NCI-H510A treated with DMSO at 0.1 percent for 48 hours (cell line): Measurements from ENCODE around the gene CAPG.

Experiments used
- DNase-seq: peaks from one replicate; lab custom pipeline; 2025; lab: John Stamatoyannopoulos, UW

The CAPG gene

DNA sequence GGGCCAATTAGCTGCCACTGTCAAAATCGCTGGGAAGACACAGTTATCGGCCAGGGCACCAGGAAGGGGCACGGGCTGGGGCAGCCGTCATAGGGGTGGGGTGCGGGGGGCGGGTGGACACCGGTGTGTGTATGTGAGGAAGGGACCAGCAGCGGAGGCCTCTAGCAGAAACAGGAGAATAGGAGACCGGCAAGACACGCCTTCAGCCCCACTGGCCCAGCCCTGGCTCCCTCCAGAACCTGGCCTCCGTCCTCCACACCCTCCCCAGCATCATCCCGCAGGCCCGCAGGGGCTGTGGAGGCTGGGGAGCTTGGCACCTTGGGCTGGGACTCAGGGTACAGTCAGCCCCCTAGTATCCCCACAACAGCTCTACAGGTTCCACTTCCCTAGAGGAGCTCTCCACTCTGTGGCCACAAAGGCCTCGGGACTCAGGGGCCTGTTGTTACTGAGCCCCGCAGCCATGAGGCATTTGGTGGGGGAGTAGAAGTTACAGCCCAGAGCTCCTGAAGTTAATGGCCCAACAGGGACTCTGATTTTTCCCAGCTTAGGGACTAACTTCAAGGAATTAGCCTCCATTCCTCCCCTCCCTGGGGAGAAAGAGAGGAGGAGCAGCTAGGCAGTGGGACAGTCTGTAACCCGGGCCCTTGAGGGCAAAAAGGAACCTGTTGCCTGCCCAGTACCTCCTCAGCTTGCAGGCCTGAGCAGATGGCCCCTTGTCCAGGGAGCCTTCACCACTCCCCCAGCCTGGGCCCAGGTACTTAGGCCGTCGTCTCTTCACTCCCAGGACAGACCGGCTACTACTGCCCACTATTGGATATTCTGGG, 28.2 kb upstream of the CAPG start:
- DNase-seq = peak; percentile 68

DNA sequence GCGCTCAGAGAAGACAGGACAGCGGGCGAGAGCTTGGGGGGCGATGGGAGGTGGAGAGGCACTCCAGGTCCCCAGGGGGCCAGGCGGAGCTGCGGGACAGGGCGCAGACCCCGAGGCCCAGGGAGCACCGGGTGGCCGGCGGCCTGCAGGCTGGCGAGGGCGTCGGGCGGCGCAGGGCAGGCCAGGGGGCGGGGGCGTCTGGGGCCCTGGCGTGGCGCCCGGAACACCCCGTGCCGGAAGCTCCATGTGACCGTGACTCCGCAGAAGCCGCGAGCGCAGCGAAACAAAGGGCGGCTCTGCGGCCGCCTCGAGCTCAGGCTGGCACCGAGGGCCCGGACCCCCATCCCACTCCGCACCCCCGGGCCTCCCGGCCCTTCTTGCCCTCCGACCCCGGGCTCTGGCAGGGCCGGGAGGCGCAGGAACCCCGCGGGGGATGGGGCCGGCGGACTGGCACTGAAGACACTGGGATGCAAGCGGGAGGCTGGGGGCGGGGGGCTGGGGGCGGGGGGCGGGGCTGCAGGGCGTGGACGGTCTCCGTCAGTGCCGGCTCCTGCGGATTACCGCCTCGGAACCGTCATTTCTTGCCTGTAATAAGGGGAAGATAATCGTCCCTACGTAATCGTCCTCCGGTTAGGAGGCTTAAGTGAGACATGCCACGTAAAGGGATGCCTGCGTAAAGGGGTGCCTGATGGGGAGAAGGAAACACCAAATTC, 27.5 kb upstream of the CAPG start:
- DNase-seq = peak; percentile 72

- DNase-seq = peak; percentile 28
These were observed 26.8 kb upstream of the CAPG start for GRCh38 chr2:85436836-85437487.

DNA sequence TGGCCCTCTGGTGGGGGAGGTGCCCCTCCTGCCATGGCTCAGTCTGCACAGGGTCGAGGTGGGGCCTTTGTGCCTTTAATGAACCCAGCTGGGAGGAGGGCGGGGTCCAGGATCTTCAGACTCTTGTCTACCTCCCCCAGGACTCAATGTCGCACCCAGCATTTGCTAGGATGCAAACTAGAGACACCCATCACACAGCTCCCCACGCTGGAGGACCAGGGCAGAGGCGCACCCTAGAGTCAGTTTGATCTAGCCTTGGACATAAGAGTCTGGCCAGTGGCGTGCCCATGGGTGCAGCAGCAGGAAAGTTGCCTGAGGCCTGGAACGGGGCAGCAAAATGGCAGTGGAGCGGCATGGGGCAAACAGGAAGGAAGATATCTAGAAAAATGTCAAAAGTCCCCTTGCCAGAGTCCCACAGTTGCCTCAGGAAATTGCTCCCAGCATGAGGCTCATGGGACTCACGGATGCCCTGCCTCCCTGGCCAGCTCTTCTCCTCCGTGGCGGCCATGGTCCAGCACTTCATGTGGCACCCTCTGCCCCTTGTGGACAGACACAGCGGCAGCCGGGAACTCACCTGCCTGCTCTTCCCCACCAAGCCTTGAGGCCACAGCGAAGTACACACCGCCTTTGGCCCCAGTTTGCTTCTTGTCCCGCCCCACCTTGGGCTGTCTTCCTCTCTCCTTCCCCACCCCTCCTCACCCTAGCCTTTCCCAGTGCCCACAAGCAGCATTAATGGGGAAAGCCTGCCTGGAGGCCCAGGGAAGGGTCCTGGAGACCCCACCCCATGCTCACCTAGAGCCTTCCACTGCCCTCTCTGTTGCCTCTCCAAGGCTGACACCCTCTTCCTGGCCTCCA, 26.0 kb upstream of the CAPG start:
- DNase-seq = no peak

GRCh38 chr2:85435220-85435958, 25.2 kb upstream of the CAPG start:
- DNase-seq = peak; percentile 27

- DNase-seq = no peak
These were observed 24.5 kb upstream of the CAPG start for GRCh38 chr2:85434696-85435095.

DNA sequence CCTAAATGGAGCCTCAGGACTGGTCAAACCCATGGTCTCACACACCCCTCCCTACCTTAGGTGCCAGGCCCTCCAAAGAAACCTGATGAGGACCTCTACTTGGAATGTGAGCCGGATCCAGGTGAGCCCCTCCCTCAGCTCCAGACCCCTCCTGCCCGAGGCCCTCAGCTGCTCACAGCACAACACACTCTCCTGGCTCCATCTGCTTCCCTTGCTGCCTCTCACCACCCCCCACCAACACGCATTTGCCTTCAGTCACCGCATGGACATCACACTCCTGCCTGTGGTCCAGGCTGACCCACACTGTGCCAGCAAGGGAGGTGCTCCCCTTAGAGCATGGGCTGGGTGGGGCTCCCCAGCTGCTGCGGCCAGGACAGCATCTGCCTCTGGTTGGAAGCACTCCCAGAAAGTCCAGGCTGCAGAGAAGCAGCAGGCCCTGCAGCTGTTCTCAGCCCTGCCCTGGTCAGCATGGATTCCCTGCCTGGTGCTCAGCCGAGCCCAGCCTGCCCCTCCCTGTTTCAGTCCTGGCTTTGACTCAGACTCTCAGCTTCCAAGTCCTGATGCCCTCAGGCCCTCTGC, 23.4 kb upstream of the CAPG start:
- peak; percentile 46 for DNase-seq

DNA sequence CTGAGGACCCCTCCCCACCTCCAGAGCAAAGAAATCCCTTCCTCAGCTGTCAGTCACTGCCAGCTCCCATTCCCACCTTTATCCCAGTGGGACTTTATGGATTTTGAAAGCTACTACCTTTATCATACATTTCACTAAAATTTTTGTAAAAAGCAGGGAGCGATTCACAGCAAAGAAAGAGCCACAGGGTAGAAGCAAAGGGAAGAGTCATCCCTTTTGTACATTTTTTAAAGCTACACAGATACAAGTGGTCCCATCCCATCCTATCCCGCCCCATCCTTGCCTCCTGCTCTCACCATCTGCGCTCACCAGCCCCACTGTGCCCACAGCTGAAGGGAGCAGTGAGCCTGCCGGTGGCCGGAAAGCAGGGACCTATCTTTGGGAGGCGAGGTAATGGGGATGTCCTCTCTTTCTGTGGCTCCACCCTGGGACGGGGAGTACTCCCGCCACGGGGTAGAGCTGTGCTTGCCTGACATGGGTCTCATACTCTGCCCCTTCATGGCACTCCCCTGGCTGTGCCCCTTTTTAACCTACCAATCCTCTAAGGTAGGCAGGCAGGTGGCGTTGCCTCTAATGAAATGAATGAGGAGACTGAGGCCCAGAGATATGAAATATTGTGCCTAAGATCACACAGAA, 21.5 kb upstream of the CAPG start:
- no peak for DNase-seq

- peak; percentile 35 for DNase-seq
These were observed 20.8 kb upstream of the CAPG start for GRCh38 chr2:85430752-85431569.

- DNase-seq = no peak
These were observed 19.7 kb upstream of the CAPG start for GRCh38 chr2:85429924-85430289.

- DNase-seq = no peak
These were observed 19.2 kb upstream of the CAPG start for GRCh38 chr2:85429213-85429923.

GRCh38 chr2:85428343-85428881, 18.2 kb upstream of the CAPG start:
- no peak for DNase-seq

DNA sequence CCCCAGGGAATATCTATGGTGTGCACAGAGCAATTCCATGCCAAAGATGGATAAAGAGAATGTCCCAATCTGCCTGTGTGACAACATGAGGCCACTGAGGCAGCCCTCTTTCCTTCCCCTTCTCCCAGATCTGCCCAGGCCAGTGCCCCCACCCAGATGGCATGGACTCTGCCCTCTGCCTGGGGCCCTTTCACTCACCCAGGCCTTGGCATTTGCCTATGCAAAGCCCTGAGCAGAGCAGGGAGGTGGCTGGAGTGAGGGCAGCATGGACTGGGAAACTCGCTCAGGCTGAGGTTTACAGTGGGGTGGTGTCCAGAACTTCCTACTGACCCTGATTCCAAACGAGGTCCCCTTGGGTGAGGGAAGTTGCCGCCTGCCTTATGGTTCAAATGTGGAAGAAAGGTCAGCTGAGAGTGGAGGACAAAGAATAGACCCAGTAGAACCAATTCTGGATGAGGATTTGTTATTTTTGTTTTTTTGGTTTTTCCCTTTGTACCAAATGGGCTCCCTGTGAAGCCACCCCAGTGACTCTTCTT, 17.2 kb upstream of the CAPG start:
- DNase-seq = no peak

DNA sequence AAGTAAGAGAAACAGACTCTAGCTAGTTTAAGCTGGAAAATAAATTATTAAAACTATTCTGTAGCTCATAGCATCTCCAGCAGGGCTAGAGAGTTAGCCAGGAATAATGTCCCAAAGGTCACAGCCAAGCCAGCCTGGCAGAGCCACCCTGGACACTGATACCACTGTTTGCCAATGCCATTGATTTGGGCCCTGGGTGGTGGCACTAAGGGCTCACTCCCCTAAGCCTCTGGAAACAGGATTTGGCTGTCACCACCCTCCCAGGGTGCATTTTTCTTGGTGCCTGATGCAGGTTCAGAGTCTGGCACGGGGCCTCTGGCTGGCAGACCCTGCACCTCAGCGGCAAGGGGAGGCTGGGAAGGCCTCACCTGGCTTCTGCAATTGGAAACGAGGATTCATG, 15.4 kb upstream of the CAPG start:
- no peak for DNase-seq

GRCh38 chr2:85423525-85423924, 13.4 kb upstream of the CAPG start:
- no peak for DNase-seq

DNA sequence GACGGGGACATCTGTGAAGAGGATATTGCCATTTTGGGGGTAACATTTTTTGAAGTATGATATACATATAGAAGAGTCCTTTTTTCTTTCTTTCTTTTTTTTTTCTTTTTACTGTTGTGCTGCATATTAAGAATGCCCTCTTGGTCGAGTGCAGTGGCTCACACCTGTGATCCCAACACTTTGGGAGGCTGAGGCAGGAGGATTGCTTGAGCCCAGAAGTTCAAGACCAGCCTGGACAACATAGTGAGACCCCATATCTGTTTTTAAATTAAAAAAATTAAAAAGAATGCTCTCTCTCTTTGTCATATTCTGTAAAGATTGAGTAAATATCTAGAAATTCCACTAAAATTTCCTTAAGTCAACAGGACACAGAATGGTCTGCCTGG, 11.9 kb upstream of the CAPG start:
- DNase-seq = no peak

DNA sequence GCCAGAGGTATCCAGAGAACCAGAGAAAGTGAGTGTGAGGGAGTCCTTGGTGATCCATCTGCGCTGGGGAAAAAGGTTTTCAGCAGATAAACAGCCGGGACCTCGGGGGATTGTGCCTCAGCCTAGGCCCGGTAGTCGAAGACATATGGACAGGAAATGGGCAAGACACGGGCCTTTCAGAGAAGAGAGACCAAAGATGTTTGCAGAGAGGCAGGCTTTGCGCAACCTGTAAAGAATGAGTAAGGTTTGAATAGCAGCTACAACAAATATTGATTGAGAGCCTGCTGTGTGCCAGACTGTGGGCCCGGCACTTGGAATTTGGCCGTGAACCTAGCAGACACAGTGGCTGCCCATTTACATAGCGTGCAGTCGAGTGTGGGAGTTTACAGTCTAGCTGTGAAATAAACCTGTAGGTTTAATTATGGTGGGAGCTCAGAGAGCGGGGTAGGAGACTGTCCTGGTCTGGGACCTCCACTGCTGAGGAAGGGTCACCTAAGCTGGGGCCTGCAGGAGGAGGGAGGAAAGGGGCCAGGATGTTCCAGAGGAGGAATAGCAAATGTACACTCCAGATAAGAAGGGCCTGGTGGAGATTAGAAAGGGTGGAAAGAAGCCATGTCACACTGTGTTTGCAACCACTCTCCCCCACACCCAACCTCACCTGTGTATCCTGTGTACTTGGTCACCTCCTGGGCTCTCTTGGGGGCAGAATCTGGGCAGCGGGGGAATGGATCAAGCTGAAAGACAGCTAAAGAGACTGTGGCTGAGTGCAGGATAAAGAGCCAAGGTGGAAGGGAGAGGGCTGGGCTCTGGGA, 11.3 kb upstream of the CAPG start:
- peak; percentile 70 for DNase-seq
